Omental fat pad (tissue), 4 donors: Measurements from ENCODE around the gene NOTCH3. TPM values are rescaled to one million over a fixed set of nuclear protein-coding genes. Genes with fewer than 3 reads are reported as not detected.

Source experiments
- ATAC-seq: fragments of 150-250 bp; one replicate; pipeline ENCODE4 v1.9.1; 2016; ENCODE audit warnings: mild to moderate bottlenecking, moderate library complexity; ENCODE audit not compliant: low FRiP score
- DNase-seq: peaks from one replicate; pipeline ENCODE4 v3.0.0-alpha.2; 2019; ENCODE audit warnings: low spot score
- CTCF ChIP-seq, 3 donors: fragments of 450-650 bp; IDR thresholded peaks; one replicate each; pipeline ENCODE4 v1.5.1; 2016 to 2017; ENCODE audit warnings: antibody characterized with exemption in 3 of 3, mild to moderate bottlenecking in 3 of 3, moderate library complexity in 2 of 3
- small RNA-seq: library from RNA; depleted of rRNA; stranded (forward); fragments of <200 nt; gene quantifications from one replicate; pipeline ENCODE3, GENCODE V24; 2016
- total RNA-seq, 4 donors: library from RNA; depleted of rRNA; stranded (reverse); fragments of >200 nt; gene quantifications; one replicate each; pipeline ENCODE4 v1.1.0, GENCODE V29; 2016

Gene NOTCH3
- total RNA-seq, 4 donors from 2014 or later: 6.1 to 82.8 (median 24.4) TPM

GRCh38 chr19:15110418-15110815 is 90.4 kb downstream of the NOTCH3 start:
- TF ChIP-seq CTCF (IDR thresholded peaks at IDR 0.05): no peak
- DNase-seq (no peak), ATAC-seq (no peak)

GRCh38 chr19:15109768-15110417 is 90.9 kb downstream of the NOTCH3 start:
- ATAC-seq (no peak), DNase-seq (no peak)
- no peak for TF ChIP-seq CTCF (IDR thresholded peaks at IDR 0.05)

Small RNAs within 50 kb of the gene (small RNA-seq; reads per million reads assigned to genes)
- gene MIR6795: not detected
- gene RNU6-782P: not detected

Other genes starting within 250 kb of the NOTCH3 start
- not detected for gene SLC1A6, start 221.1 kb downstream of the NOTCH3 start, total RNA-seq
- not detected for gene CASP14, start 151.5 kb downstream of the NOTCH3 start, total RNA-seq
- gene OR1I1, start 118.8 kb downstream of the NOTCH3 start, total RNA-seq: not detected
- gene SYDE1, start 93.6 kb downstream of the NOTCH3 start, total RNA-seq: 10 to 100 TPM; 14.8 to 26.6 (median 21.6) TPM
- under 1 TPM in 1 of 4 donors, not detected in 3; 0.84 TPM for gene EPHX3, start 31.5 kb upstream of the NOTCH3 start, total RNA-seq
- 10 to 100 TPM; 22.6 to 49.1 (median 30.1) TPM for gene BRD4, start 131.5 kb upstream of the NOTCH3 start, total RNA-seq
- gene AKAP8, start 178.8 kb upstream of the NOTCH3 start, total RNA-seq: 10 to 100 TPM; 17.5 to 45.6 (median 22.8) TPM
- gene AKAP8L, start 218.0 kb upstream of the NOTCH3 start, total RNA-seq: 100 to 1,000 TPM in 1 of 4 donors, 10 to 100 TPM in 3; 52.2 to 141 (median 79.5) TPM
- gene WIZ, start 249.0 kb upstream of the NOTCH3 start, total RNA-seq: 10 to 100 TPM; 17.4 to 41.8 (median 33.6) TPM